Endothelial cell of hepatic sinusoid (primary cell): Measurements from ENCODE around the gene PRL.

Source experiments
- in situ Hi-C: cut with HindIII; loops from 2 replicates; pipeline ENCODE4 v1.10.0; 2017; ENCODE audit warnings: low sequenced_read_pairs

Gene PRL

GRCh38 chr6:22296936-22297335 is at the start of gene PRL:
Gene PRL (minus strand): TSS chr6:22297036. CDS start chr6:22296982, 54 bp downstream.
- in situ Hi-C loops, result no loop called here

- in situ Hi-C loops, result no loop called here
Observed at GRCh38 chr6:22343864-22344263, 47.0 kb upstream of the PRL start.

DNA sequence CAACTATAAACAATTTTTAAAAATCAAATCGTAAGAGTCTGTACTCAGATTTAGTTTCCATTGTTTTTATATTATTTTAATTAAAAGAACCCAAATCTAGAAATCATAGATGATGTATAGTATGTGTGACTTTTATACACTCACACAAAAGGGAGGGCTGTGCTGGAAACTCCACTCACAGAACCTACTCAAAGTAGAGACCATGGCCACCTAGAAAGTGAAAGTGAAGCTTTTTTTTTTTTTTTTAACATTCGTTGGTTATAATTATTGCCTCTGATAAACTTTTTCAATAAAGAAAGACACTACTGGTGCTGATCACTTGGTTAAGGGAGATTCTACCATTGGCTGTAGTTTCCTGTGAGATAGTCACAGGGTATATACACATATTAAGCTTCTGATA is 37.9 kb upstream of the PRL start:
- in situ Hi-C loops, result no loop called here

DNA sequence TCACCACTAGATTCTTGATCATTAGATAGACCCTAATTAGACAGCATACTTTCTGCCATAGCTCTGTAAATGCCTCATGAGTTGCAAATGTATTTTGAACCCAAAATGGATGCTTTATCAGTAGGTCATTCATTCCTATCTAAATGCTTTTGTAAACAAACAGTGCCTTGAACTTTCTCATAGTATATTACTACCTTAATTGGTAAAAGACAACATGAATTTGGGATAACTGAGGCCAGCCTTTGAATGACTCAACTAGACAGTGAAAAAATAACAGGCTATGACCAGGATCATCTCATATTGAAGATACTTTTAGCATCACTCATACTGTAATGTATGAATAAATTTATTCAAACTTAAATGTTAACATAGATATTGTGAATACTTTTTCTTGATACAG is 37.0 kb upstream of the PRL start:
- in situ Hi-C loops, result no loop called here

GRCh38 chr6:22332711-22333110 is 35.9 kb upstream of the PRL start:
- in situ Hi-C loops, result no loop called here

- in situ Hi-C loops, result no loop called here
Observed at GRCh38 chr6:22332216-22332615, 35.4 kb upstream of the PRL start.

DNA sequence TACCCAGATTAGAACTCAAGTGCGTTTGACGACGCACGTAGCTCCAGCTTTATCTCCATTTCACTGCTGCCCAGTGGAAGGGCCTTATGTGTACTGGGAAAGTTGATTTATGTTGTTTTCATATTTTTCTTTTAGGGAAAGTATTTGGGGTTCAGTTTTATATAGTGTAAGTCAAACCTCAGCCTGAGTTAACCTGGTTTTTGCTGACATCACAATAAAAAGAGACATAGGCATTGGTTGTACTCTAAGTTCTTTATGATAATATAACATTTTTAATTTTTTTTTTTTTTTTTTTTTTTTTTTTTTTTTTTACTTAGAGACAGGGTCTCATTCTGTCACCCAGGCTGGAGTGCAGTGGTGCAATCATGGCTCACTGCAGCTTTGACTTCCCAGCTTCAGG is 34.1 kb upstream of the PRL start:
- in situ Hi-C loops, result no loop called here

DNA sequence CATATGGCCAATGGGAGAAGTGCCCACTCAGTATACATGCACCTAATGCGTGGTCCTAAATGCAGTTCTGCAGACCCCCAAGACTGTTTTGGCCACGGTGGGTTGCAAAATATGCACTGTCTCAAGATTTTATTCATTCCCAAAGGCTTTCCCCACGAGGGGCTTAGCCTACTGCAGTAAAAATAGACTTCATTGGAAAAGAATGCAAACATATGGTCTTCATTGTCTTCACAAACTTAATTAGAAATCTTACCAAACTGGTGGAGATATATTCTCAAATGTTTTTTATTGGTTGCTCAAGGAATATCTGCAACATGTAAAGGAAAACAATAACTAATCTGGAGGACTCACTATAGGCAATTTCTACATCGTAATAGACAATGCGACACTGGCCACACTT is 31.6 kb upstream of the PRL start:
- in situ Hi-C loops, result no loop called here

- in situ Hi-C loops, result no loop called here
Observed at GRCh38 chr6:22327881-22328280, 31.0 kb upstream of the PRL start.

DNA sequence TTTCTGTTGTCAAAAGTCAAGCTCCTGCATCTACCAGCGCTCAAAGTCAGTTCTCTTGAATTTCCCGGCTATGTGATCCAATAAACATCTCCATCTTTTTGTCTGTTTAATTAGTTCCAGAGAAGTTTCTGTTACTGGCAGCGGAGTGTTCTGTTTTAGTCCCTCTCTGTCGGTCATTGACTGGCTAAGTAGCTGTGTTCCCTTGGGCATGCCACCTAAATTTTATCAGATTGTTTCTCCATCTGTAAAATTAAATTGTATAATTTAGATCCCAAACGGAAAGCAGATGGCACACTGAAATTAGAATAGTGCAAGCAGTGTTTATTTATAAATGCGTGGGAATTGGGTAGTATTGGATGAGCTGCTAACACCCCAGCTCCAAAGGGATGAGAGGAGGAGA is 29.7 kb upstream of the PRL start:
- in situ Hi-C loops, result no loop called here

DNA sequence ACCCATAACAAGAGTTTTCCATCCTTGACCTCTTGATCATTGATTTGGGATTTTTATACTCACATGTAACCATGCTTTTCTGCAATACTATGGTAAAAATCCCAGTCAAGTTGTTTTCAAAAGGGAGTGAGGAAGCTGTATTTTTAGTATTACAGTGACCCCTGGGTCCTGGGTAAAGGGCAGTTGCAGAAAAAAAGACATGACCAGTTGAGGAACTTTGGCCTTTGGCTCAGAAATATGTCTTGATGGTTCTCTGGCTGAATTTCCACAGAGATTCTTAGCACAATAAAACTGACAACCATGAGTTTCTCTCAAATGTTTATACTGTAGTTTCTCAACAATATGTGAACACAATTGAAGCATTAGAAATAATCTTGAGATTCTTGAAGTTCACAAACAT is 28.6 kb upstream of the PRL start:
- in situ Hi-C loops, result no loop called here

DNA sequence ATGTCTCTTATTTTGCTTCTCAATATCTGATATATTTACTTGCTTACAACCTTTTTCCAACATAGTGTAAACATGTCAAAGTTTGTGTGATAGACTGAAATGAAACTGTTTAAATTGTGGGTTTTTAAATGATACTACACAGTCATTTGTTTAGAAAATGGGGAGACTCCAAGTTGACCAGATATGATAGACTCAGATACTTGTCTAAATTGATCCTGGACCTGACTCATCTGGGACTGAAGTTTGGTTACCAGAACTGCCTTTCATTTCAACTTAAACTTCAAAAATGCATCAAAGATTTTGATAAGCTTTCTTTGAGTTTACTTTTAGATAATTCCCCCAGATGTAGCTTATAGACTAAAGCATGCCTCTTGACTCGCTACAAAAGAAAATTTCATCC is 27.0 kb upstream of the PRL start:
- in situ Hi-C loops, result no loop called here

- in situ Hi-C loops, result no loop called here
Observed at GRCh38 chr6:22322103-22323030, 25.5 kb upstream of the PRL start.

- in situ Hi-C loops, result no loop called here
Observed at GRCh38 chr6:22320750-22321149, 23.9 kb upstream of the PRL start.

DNA sequence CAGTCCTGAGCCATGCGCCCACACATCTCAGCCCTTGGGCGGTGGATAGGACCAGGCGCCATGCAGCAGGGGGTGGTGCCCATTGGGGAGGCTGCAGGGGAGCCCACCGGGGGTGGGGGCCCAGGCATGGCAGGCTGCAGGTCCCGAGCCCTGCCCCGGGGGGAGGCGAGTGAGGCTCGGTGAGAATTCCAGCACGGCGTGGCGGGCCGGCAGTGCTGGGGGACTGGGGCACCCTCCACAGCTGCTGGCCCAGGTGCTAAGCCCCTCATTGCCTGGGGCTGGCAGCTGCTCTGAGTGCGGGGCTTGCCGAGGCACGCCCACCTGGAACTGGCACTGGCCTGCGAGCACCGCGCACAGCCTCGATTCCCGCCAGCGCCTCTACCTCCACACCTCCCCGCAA is 21.6 kb upstream of the PRL start:
- in situ Hi-C loops, result no loop called here

- in situ Hi-C loops, result no loop called here
Observed at GRCh38 chr6:22313796-22314195, 17.0 kb upstream of the PRL start.

DNA sequence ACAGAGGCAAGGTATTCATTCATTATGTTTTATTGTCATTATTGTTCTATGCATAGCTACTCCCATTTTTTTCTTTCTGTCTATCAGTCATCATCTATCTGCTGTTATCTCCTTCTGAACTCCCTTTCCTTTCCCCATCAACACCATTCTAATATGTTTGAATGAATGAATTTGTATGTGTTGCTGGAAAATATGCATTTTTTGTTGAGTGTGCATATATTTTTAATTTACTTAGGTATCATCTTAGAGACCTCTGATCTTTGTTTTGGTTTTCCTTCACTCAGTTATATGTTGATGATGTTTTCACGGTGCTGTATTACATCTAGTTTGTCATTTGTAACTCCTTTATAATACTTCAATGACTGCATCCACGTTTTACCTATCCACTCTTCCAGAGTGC is 12.1 kb upstream of the PRL start:
- in situ Hi-C loops, result no loop called here

DNA sequence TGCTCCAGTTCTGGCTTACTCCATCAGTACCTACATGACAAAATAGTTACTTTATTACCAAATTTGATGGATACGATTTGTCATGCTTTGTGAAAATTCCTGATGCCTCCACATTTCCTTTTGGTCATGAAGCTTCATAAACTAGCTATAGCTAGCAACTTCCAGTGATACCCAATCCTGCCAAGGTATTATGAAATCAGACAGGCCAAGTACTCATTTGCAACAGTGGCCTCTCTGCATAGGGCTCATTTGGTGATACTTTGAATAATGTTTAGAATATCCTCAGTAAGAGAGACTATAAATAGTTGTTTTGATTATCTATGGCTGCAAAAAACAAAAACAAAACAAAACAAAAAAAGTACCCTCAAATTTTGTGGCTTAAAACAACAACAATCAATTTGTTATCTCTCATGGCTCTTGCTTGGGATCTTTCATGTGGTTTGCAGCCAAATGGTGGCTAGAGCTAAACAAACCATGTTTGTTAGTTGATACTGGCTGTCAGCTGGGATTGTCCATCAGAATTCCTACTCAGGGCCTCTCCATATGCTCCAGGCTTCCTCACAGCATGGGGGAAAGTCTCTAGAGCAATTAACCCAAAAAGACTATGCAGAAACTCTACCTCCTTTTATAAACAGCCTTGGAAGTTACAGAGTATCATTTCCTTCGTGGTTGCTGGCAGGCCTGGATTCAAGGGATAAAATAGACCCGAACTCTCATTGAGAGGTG is 10.1 kb upstream of the PRL start:
- in situ Hi-C loops, result no loop called here

GRCh38 chr6:22302838-22303237 is 6.0 kb upstream of the PRL start:
- in situ Hi-C loops, result no loop called here

DNA sequence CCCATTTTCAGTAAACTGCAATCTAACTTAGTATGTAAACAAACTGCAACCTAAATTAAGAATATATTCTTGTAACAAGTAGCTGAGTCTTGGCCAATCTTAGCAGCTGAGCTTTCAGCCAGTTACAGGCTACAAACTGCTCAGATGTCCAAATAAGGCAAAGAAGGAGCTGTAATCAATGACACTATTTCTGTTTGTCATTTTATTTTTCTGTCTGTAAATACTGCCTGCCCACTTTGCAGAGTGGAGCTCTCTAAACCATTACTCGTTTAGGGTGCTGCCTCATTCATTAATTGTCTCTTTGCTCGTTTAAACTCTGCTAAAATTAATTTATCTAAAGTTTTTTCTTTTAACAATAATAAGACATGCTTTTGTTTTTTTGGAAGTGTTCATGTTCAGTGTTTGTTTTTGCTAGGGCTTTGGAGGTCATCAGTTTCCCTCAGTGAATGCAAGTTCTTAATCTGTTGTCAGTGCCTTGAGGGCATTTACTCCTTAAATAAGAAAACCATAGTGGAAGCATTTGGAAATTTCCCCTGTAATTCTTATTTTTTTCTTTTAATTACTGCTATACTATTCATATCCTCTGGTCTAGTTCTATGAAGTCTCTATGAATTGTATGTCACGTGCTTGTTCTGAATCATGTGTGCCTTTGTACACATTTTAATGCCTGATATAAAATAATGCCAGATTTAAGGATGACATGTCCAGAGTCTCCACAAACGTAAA is 3.6 kb upstream of the PRL start:
- in situ Hi-C loops, result no loop called here

- in situ Hi-C loops, result no loop called here
Observed at GRCh38 chr6:22298475-22298890, 1.6 kb upstream of the PRL start.

DNA sequence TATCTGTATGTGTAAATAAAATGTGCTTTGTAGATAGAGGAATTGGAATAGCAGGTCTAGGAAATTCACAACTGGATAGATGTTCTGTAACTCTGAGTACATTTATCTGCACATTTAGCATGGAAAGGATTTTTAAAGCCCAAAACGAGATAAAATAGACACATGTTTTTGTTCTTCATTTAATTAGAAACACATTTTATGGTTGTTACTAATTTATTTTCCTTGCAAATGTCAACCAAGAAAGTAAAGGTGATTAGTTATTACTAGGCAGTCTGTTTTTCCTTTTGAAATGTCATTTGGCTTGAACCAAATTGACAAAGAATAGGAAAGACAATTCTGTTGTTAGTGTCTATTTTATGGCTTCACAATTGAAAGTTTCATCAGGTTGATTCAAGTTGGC is 769 bp downstream of the PRL start:
- in situ Hi-C loops, result no loop called here
